Skeletal muscle cell (primary cell): Measurements from ENCODE around the gene TRIO.
A peak's percentile ranks its signal among the peaks of the same experiment; 100 is the strongest.
"Not testable (repeated sequence)": the region's sequence is repeated elsewhere in the genome, so short reads cannot be mapped to it uniquely, and the experiment has no call there.

Experiments used
- DNase-seq: peaks from one replicate; pipeline ENCODE4 v3.0.0-alpha.2; 2010; ENCODE audit warnings: low read depth
- H3K4me3 ChIP-seq: 2 replicates; pipeline ENCODE4 v1.5.1; 2011; ENCODE audit warnings: low read depth, mild to moderate bottlenecking, control low read depth, low read length, moderate library complexity

The TRIO gene

GRCh38 chr5:14142827-14143545 lies at the start of gene TRIO:
TRIO (plus strand) TSS chr5:14143342; CDS start chr5:14143726, 384 bp downstream.
- DNase-seq = peak; percentile 61

GRCh38 chr5:14097380-14097779 lies 45.8 kb upstream of the TRIO start:
- not testable (repeated sequence) for DNase-seq, H3K4me3 ChIP-seq

More at GRCh38 chr5:14142827-14143545, at the start of gene TRIO:
- H3K4me3 ChIP-seq = peak within 1 kb of the TSS; percentile 97

GRCh38 chr5:14097998-14098471 lies 45.1 kb upstream of the TRIO start:
- H3K4me3 ChIP-seq = no peak overlapping the region
- no peak for DNase-seq

DNA sequence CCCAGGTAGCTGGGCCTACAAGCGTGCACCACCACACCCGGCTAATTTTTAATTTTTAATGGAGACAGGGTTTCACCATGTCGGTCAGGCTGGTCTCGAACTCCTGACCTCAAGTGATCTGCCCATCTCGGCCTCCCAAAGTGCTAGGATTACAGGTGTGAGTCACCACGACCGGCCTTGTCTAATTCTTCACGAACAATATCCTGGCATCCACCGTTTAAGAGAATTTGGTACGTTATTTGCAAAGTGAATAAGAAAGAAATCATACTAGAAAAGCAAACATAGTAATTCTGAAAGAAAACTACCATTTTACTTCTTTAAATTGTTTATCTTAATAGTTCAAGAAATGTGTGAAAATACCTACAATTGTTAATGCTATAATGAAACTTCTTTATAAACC lies 42.9 kb upstream of the TRIO start:
- no peak for DNase-seq

DNA sequence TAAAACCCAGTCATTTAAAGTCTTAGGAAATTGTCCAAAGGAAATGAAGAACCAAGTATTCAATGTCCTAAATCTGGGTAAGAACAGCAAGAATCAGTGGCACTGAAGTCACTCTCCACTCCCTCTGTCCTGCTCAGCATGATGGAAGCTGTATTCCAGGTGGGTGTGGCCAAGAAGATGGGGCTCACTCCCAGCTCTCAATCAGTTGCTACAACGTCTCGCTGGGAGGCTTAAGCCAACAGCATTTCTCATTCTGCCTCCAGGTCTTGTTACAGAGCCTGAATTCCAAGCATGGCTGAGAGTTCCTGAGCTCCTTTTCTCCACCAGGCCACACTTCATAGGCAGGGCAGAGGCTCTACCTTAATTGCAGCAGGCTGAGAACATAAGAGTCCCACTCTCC lies 41.2 kb upstream of the TRIO start:
- DNase-seq = no peak
- H3K4me3 ChIP-seq = no peak overlapping the region

More for the DNA sequence above, 42.9 kb upstream of the TRIO start:
- H3K4me3 ChIP-seq = no peak overlapping the region

GRCh38 chr5:14102666-14103065 lies 40.5 kb upstream of the TRIO start:
- DNase-seq = no peak
- H3K4me3 ChIP-seq = no peak overlapping the region

DNA sequence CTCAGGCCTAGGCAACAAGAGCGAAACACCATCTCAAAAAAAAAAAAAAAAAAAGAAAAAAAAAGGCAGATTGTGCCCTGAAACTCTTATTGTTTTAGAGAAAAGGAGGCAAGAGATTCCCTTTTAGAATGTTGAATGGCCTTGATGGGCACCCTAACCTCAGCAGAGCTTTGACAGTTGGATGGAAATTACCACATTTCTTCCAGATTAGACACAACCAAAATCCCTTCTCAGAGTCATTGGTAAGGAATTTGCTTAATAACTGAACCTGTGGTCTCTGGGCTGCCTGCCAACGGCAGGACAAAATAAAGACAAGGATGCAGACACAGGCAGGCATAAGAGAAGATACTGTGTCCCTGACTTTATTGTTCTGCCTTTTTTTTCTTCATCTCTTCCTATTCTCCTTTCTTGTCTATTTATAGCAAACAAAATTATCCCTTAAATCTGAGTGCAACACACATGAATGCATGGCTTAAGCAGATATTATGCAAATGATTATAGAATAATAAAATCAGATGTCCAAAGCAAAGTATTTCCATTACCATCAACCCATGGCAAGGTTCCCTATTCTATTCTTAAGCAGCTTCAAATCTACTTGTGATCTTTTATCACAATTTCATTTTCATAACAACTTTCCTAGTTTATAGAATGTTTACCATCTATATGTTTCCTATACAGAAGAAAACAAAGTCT lies 37.3 kb upstream of the TRIO start:
- peak; percentile 77 for DNase-seq

DNA sequence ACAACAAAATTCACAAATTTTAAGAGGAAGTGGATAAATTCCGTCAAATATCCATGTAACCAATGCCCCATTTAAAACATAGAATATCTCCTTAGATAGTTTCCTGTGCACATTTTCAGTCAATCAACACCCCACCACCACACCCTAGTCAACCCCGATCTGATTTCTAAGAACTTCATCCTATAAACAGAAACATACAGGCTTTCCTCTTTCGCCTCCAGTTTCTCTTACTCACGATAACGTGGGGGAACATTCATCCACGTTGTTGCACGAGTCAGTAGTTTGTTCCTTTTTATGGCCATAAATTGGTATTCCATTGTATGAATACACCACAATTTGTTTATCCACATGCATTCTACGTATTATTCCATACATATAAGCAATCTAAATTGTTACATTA lies 35.6 kb upstream of the TRIO start:
- H3K4me3 ChIP-seq = no peak overlapping the region
- DNase-seq = no peak

More for the DNA sequence above, 37.3 kb upstream of the TRIO start:
- no peak overlapping the region for H3K4me3 ChIP-seq

DNA sequence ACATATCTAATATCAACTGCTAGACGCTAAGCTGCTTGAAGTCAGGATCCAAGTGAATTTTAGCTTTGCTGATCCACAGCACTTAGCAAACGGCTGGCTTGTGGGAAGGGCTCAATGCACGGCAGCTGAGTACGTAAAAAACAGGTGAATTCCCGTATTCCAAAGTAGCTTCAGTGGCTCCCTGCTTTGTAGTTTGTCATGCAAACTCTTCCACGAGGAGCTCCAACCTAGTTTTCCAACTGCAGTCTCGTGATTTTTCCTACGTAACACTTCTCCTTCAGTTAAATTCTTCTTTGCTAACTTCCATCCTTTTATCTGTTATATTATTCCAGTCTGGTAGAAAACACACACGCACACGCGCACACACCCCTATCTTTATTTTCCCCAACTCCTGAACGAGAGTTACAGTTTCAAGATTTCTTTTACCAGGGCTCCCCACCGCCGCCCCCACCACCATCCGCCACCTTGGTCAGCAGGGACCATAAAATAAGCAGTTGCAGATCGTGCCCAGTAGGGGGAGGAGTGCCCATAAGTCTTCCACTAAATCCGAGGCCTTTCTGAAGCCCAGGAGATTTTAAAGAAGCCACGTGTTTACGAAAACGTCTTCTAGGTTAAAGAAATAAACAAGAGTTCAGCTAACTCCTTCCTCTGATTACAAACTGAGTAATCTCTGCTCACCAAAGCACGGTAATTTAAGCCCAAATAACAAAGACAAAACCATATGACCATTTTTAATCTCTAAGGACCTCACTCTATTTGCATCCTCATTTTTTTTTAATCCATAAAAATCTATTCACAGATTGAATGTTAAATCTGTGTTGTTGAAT lies 34.8 kb upstream of the TRIO start:
- H3K4me3 ChIP-seq = no peak overlapping the region
- peak; percentile 51 for DNase-seq

GRCh38 chr5:14109041-14109747 lies 33.9 kb upstream of the TRIO start:
- H3K4me3 ChIP-seq = no peak overlapping the region
- DNase-seq = peak; percentile 66

DNA sequence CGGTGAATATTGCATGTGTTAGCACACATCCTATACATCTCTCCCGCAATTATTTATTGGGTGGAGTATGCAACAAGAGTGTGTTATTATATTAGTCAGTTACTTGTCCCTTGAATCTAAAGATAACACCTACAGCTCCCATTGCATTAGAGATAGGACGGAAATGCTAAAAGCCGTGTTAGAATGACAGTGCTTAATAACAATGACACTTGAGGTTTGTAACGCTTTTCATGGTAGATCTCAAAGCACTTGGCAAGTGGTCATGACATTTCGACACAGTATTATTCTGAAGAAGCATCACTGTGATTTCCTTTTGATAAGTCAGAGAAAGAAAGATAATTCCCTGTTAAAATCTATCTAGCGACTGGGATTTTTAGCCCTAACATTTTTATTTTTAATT lies 33.4 kb upstream of the TRIO start:
- H3K4me3 ChIP-seq = no peak overlapping the region
- no peak for DNase-seq

GRCh38 chr5:14110196-14110595 lies 32.9 kb upstream of the TRIO start:
- no peak for DNase-seq
- no peak overlapping the region for H3K4me3 ChIP-seq

- DNase-seq = peak; percentile 89
- H3K4me3 ChIP-seq = no peak overlapping the region
These were observed 32.5 kb upstream of the TRIO start for GRCh38 chr5:14110680-14111079.

DNA sequence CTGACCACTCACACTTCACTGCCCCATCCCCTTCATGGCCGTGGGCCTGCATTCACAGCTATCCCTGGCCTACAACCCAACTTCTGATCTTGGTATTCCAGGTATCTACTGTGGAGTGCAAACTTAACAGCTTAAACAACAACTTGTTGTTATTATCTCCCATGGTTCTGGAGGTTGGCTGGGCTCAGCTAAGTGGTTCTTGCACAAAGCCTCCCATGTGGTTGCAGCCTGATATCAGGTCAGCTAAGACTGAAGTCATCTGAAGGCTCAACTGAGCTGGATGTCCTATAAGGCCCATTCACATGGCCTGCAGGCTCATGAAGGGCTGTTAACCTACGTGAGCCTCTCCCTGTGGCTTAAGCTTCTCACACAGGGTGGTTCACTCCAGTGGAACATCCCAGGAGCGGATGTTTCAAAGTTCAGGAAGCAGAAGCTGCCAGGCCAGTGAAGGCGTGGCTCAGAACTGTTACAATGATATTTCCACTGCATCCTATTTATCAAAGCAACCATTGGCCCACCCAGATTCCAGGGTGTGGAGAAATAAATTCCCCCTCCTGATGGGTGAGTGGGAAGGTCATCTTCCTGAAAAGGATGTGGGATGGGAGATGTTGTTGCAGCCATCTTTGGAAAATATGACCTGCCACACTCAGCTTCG lies 30.0 kb upstream of the TRIO start:
- no peak overlapping the region for H3K4me3 ChIP-seq
- no peak for DNase-seq

- no peak for DNase-seq
- no peak overlapping the region for H3K4me3 ChIP-seq
These were observed 28.4 kb upstream of the TRIO start for GRCh38 chr5:14114615-14115251.

DNA sequence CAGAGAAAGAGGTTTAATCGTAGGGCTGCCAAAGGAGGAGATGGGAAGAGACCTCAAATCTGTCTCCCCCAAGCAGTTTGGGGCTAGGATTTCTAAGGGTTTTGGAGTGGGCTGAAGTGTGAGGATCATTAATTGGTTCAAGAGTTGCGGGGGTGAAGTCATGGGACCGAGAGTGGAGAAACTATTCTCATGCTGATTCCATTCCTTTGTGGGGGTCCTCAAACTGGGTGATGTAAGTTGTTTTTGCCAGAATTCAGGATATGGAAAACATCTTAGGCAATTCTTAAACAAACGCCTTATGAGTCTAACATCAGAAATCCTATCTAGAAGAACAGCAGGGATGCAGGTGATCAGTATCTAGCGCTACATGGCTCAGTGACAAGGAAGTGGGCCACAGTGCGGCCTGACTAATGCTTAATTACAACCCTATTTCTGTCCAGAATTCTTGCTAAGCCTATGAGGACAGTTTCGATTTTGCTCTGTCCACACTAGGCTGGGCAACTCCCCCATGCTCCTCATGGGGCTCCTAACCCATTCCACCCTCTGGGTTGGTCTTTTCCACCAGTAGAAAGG lies 27.7 kb upstream of the TRIO start:
- H3K4me3 ChIP-seq = no peak overlapping the region
- no peak for DNase-seq

GRCh38 chr5:14118551-14119320 lies 24.4 kb upstream of the TRIO start:
- no peak overlapping the region for H3K4me3 ChIP-seq
- no peak for DNase-seq
